ENCODE data around the gene TRMT1. TPM values are rescaled to one million over a fixed set of nuclear protein-coding genes. Genes with fewer than 3 reads are reported as not detected.

The TRMT1 gene
- total and polyA plus RNA-seq, 2 donors (not counting 1 experiment from before 2014, with no cell fraction given): 12.2 to 20.3 TPM

- no peak overlapping the region for H2AFZ ChIP-seq (ENCODE audit: low read length)
Measured at GRCh38 chr19:13087295-13087694, 29.2 kb downstream of the TRMT1 start.

GRCh38 chr19:13086341-13086740 is 30.2 kb downstream of the TRMT1 start:
- H3K36me3 ChIP-seq (ENCODE audit: control insufficient read depth, insufficient read depth, low read length): peaks cover 26% of the 10 kb centered on the region
- no peak overlapping the region for H3K9ac ChIP-seq (ENCODE audit: insufficient read depth, low read length)
- H3K9me3 ChIP-seq (ENCODE audit: control insufficient read depth, insufficient read depth, low read depth, low read length): no peaks in the 10 kb centered on the region
- no peak overlapping the region for H3K4me2 ChIP-seq (ENCODE audit: extremely low read depth, insufficient read depth, low read length)
- no peaks in the 10 kb centered on the region for H4K20me1 ChIP-seq (ENCODE audit: control insufficient read depth, extremely low read depth, insufficient read depth, low read length)
- H3K4me1 ChIP-seq (ENCODE audit: control insufficient read depth, extremely low read depth, insufficient read depth, low read length): peaks cover 13% of the 10 kb centered on the region
- no peak for TF ChIP-seq CTCF (conservative IDR thresholded peaks at IDR 0.05 in 1 of 2, IDR thresholded peaks at IDR 0.05 in 1 of 2; ENCODE audit: low read depth in 1 of 2, low read length in 2 of 2)
- no peak for TF ChIP-seq EZH2 (IDR thresholded peaks at IDR 0.05; ENCODE audit: low read length, missing control alignments)
- H3K4me3 ChIP-seq (replicated peaks in 1 of 4; ENCODE audit: control extremely low read depth in 1 of 4, insufficient read depth in 1 of 4, low read depth in 3 of 4, low read length in 4 of 4): no peak overlapping the region
- H3K27ac ChIP-seq (ENCODE audit: insufficient read depth, low read length): no peak overlapping the region
- no peak overlapping the region for H2AFZ ChIP-seq (ENCODE audit: low read length)
- no peaks in the 10 kb centered on the region for H3K27me3 ChIP-seq (ENCODE audit: control insufficient read depth, insufficient read depth, low read length)
- no peak for DNase-seq (ENCODE audit: low read depth in 2 of 2)
- H3K79me2 ChIP-seq (ENCODE audit: control insufficient read depth, insufficient read depth, low read length): peaks cover 4% of the 10 kb centered on the region

More at GRCh38 chr19:13087295-13087694, 29.2 kb downstream of the TRMT1 start:
- Histone ChIP-seq H3K4me3 (replicated peaks in 1 of 4; ENCODE audit: control extremely low read depth in 1 of 4, insufficient read depth in 1 of 4, low read depth in 3 of 4, low read length in 4 of 4) (no peak overlapping the region), H3K36me3 (ENCODE audit: control insufficient read depth, insufficient read depth, low read length) (peaks cover 20% of the 10 kb centered on the region), H3K4me2 (ENCODE audit: extremely low read depth, insufficient read depth, low read length) (no peak overlapping the region), H3K27ac (ENCODE audit: insufficient read depth, low read length) (no peak overlapping the region), H3K79me2 (ENCODE audit: control insufficient read depth, insufficient read depth, low read length) (peaks cover 4% of the 10 kb centered on the region), H3K9ac (ENCODE audit: insufficient read depth, low read length) (no peak overlapping the region), H3K27me3 (ENCODE audit: control insufficient read depth, insufficient read depth, low read length) (no peaks in the 10 kb centered on the region), H4K20me1 (ENCODE audit: control insufficient read depth, extremely low read depth, insufficient read depth, low read length) (no peaks in the 10 kb centered on the region), H3K4me1 (ENCODE audit: control insufficient read depth, extremely low read depth, insufficient read depth, low read length) (peaks cover 10% of the 10 kb centered on the region), H3K9me3 (ENCODE audit: control insufficient read depth, insufficient read depth, low read depth, low read length) (no peaks in the 10 kb centered on the region)
- DNase-seq (ENCODE audit: low read depth in 2 of 2): no peak
- TF ChIP-seq EZH2 (IDR thresholded peaks at IDR 0.05; ENCODE audit: low read length, missing control alignments): no peak
- TF ChIP-seq CTCF (conservative IDR thresholded peaks at IDR 0.05 in 1 of 2, IDR thresholded peaks at IDR 0.05 in 1 of 2; ENCODE audit: low read depth in 1 of 2, low read length in 2 of 2): no peak

- peaks cover 4% of the 10 kb centered on the region for H3K79me2 ChIP-seq (ENCODE audit: control insufficient read depth, insufficient read depth, low read length)
- no peaks in the 10 kb centered on the region for H4K20me1 ChIP-seq (ENCODE audit: control insufficient read depth, extremely low read depth, insufficient read depth, low read length)
- no peak overlapping the region for H2AFZ ChIP-seq (ENCODE audit: low read length)
- no peak for DNase-seq (ENCODE audit: low read depth in 2 of 2)
- TF ChIP-seq CTCF (conservative IDR thresholded peaks at IDR 0.05 in 1 of 2, IDR thresholded peaks at IDR 0.05 in 1 of 2; ENCODE audit: low read depth in 1 of 2, low read length in 2 of 2) (no peak), EZH2 (IDR thresholded peaks at IDR 0.05; ENCODE audit: low read length, missing control alignments) (no peak)
- H3K36me3 ChIP-seq (ENCODE audit: control insufficient read depth, insufficient read depth, low read length): peaks cover 26% of the 10 kb centered on the region
- H3K9ac ChIP-seq (ENCODE audit: insufficient read depth, low read length): no peak overlapping the region
- H3K4me3 ChIP-seq (replicated peaks in 1 of 4; ENCODE audit: control extremely low read depth in 1 of 4, insufficient read depth in 1 of 4, low read depth in 3 of 4, low read length in 4 of 4): no peak overlapping the region
- no peak overlapping the region for H3K4me2 ChIP-seq (ENCODE audit: extremely low read depth, insufficient read depth, low read length)
- peaks cover 9% of the 10 kb centered on the region for H3K4me1 ChIP-seq (ENCODE audit: control insufficient read depth, extremely low read depth, insufficient read depth, low read length)
- H3K9me3 ChIP-seq (ENCODE audit: control insufficient read depth, insufficient read depth, low read depth, low read length): no peaks in the 10 kb centered on the region
- no peaks in the 10 kb centered on the region for H3K27me3 ChIP-seq (ENCODE audit: control insufficient read depth, insufficient read depth, low read length)
- H3K27ac ChIP-seq (ENCODE audit: insufficient read depth, low read length): no peak overlapping the region
Measured at GRCh38 chr19:13085666-13086065, 30.9 kb downstream of the TRMT1 start.

Measured in fibroblast of lung (primary cell).